ACHN (cell line): Measurements from ENCODE around the gene MAST3.
A peak's percentile ranks its signal among the peaks of the same experiment; 100 is the strongest.

ENCODE experiments used
- DNase-seq: peaks from one replicate; pipeline ENCODE4 v3.0.0-alpha.2; 2015
- in situ Hi-C: cut with HindIII; loops from 2 replicates; pipeline ENCODE4 v1.10.0; 2017; ENCODE audit warnings: low sequenced_read_pairs, low pct_ligation_motif_present, low pct_unique_long_range_greater_than_20kb

The MAST3 gene

DNA sequence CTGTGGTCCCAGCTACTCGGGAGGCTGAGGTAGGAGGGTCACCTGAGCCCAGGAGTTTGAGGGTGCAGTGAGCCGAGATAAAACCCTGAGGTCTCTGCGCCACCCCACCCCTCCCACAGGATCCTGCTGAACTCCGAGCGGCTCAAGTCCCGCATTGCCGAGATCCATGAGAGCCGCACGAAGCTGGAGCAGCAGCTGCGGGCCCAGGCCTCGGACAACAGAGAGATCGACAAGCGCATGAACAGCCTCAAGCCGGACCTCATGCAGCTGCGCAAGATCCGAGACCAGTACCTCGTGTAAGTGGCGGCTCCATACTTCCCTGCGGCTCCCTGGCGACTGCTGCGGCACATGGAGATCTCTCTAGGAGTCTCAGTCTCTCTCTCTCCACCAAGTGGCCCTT, 69.4 kb downstream of the MAST3 start:
- DNase-seq = no peak

DNA sequence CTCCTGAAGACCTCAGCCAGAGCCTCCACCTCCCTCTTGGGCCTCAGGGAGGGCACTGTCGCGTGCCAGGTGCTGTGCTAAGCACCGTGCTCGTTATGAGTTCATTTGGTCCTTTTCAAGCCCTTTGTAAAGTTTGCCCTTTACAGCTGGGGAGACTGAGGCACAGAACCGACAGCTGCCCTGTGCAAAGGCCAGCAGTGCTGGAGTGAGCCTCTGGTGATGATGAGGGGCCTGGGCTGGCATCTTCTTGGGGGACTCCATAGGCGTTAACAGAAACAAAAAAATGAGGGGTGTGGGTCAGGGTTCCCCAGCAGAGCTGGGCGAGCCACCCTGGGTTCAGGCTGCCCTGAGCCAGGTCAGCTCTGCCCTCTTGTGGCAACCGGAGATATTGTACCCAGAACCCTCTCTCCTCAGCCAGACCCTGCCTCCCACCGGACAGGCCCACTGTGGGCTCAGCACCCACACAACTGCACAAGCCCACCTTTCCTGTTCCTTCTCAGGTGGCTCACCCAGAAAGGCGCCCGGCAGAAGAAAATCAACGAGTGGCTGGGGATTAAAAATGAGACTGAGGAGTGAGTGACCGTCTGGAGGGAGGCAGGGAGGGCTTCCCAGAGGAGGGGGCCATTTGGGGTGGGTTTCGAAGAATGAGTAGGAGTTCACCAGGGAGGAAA, 70.5 kb downstream of the MAST3 start:
- peak; percentile 41 for DNase-seq
- in situ Hi-C loops = no loop called here

More for the DNA sequence above, 69.4 kb downstream of the MAST3 start:
- in situ Hi-C loops = no loop called here

DNA sequence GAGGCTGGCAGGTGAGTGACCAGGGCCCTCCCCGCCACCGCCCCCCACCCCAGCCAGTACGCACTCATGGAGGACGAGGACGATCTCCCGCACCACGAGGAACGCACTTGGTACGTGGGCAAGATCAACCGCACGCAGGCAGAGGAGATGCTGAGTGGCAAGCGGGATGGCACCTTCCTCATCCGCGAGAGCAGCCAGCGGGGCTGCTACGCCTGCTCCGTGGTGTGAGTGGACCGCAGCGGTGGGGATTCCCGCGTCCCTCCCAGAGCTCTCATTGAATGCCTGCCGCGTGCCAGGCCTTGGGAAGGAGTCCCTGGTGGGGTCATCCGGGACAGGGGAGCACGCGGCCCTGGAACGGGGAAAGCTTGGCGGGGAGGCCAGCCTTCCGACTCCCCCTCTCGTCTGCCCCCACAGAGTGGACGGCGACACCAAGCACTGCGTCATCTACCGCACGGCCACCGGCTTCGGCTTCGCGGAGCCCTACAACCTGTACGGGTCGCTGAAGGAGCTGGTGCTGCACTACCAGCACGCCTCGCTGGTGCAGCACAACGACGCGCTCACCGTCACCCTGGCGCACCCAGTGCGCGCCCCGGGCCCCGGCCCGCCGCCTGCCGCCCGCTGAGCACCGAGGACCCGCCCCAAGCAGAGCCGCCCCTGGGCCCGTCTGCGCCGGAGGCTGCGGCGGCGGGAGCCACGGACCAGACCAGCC, 71.2 kb downstream of the MAST3 start:
- no peak for DNase-seq
- in situ Hi-C loops = no loop called here

DNA sequence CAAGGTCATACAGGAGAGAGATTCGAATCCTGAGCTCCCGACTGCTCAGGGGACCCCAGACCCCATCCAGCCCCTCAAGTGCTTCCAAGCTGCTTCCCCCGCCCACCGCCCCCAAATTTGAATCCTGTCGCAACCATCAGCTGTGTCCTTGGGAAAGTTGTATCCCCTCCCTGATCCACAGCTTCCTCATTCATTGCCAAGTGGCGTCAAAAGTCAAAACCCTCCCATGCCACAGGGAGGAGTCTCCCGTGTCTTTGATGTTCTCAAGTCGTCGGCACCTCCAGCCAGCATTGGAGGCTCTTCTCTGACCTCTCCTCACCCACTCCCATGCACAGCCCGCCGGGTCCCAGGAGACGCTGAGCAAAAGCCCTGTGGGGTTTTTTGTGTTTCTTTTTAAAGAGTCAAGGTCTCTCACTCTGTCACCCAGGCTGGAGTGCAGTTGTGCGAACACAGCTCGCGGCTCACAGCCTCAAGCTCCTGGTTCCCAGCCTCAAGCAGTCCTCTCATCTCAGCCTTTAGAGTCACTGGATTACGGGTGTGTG, 73.2 kb downstream of the MAST3 start:
- no peak for DNase-seq
- in situ Hi-C loops = no loop called here

DNA sequence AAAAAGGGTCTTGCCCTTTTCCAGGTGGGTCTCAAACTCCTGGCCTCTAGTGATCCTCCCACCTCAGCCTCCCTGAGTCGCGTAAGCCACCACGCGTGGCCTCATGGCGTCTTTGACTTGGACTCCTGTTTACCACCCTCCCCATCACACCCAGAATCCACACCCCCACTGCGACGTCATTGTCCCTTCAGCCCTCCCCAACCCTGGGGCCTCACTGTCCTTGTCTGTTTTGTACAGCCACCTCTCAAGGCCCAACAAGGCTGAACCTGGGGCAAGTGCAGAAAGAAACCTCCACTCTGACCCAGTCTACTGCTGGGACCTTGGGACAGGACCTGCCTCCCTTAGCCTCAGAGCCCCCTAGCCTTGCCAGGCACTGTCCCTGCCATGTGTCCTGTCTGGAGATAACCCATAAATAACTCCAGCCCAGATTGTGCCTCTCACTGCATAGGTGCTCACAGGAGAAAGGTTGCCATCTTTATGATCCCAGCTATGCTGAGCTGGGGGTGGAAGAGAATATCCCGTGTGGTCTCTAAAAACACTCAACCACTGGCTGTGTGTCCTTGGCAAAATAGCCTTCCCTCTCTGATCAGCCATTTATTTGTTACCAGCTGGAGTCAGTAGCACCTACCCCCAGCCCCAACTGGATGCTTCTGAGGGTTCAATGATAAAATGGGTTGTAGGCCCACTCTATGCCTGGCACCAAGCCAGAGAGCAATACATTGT, 74.2 kb downstream of the MAST3 start:
- in situ Hi-C loops = no loop called here
- no peak for DNase-seq

DNA sequence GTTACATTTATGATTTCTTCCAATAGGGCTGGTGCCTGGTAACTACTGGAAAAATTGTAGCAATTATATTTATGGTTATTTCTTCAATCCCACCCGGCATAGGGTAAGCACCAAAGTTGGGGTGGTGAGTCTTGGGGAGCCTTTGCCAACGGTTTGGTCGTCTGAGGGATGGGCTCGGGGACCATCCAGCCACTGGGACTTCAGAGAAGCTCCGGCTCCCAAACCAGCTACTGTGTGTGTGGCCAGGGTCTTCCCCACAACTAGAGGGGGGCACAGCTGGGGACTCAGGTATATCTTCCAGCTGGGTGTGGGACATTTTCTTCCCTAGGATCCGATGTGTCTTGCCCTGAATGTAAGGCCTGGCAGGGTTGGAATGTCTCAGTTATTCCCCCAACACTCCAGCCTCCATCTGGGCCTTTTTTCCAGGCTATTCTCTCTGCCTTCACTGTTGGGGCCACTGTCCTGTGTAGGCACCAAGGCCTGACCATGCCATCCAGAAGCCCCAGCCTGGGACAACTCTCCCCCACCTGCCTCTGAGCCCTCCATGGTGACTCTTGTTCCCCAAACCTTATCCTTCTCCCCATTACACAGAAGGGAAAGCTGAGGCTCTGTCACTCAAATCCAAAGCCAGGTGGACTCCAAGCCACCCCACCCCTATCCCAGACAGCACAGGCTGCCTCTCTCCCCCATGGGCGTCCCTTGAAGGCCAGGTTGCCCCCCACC, 74.9 kb downstream of the MAST3 start:
- in situ Hi-C loops = no loop called here
- no peak for DNase-seq

DNA sequence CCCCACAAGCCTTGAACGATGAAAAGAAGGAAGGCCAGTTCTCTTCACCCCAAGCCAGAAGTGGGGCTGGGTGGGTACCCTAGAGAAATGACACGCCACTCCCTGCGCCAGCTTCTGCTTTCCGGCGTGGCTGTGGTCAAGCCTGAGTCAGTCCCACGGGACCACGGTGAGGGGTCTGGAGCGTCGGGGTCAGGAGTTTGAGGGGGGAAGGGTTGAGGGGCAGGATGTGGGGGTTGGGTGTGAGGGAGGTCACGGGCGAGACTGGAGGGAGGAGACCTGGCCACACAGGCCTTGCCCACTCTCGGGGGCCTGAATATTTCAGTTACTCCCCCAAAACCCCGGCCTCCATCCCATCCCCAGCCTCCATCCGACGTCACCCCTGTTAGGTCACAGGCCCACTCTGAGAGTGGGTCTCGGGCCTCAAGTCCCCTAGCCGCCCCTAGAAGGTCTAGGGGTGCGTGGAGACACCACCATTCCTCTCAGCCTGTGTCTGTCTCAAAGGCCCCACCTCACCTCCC, 75.5 kb downstream of the MAST3 start:
- DNase-seq = no peak
- in situ Hi-C loops = no loop called here

DNA sequence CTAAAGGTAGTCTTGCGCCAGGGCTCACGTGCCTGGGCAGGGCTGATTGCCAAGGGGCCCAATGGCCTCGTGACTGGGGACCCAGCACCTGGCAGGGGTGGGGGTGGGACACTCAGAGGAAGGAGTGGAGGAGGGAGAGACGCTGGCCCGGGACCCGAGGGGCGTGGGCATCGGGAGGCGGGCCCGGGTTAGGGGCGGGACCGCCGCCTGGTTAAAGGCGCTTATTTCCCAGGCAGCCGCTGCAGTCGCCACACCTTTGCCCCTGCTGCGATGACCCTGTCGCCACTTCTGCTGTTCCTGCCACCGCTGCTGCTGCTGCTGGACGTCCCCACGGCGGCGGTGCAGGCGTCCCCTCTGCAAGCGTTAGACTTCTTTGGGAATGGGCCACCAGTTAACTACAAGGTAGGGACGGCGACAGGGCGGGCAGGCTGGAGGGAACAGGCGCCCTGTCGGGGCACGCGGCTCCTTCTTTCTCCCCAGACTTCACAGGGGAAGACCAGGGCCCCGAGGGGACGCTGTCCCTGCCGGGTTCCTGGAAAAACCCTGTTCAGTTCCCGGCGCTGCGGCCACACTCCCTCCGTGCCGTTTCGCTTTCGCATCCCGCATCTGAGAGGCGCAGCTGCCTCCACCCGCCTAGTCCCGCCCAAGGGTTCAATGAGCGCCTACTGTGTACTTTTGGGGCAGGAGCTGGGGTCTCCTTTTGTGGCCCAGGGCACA, 76.2 kb downstream of the MAST3 start, which contains the start of gene IFI30:
Gene IFI30 (plus strand): TSS at position 242 of the 717 bp plus-strand sequence. CDS start 29 bp downstream, at position 271.
- peak; percentile 36 for DNase-seq
- in situ Hi-C loops = no loop called here

DNA sequence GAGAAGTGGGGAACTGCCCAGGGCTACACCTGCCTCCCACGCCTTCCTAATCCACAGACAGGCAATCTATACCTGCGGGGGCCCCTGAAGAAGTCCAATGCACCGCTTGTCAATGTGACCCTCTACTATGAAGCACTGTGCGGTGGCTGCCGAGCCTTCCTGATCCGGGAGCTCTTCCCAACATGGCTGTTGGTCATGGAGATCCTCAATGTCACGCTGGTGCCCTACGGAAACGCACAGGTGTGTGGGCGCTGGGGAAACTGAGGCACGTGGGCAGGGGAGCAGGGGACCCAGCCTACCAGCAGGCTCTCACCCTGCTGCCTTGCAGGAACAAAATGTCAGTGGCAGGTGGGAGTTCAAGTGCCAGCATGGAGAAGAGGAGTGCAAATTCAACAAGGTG, 77.4 kb downstream of the MAST3 start:
- no peak for DNase-seq
- in situ Hi-C loops = no loop called here

DNA sequence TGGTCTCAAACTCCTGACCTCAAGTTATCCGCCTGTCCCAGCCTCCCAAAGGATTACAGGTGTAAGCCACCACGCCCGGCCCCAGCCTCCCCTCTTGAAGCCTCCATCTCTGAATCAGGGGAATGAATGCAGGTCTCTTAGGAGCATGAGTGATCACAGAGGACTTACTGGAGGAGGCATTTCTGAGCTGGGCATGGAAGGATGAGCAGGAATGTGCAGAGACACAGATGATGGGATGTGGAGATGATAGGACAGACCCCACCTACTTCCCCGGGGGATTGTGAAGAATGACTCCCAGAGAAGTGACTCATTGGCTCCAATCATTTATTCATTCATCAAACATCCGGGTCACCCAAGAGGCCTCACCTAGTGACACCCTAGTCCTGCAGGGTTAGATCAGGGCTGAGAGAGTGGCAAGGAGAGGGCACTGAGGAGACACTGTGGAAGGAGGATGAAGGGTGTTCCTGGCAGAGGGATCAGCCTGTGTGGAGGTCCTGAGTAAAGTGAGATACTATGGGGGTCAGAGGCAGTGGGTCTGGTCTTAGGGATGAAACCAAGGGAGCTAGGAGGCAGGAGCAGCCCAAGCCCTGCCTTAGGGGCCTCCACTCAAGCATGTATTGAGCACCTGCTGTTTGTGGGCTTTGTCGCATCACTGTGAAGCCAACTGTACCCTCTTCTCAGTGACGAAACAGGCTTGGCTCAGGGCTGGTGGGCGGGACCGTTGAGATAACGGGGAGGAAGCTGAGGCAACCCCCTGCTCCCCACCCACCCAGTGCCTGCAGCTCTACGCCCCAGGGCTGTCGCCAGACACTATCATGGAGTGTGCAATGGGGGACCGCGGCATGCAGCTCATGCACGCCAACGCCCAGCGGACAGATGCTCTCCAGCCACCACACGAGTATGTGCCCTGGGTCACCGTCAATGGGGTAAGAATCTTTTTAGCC, 79.1 kb downstream of the MAST3 start:
- DNase-seq = no peak
- in situ Hi-C loops = no loop called here

DNA sequence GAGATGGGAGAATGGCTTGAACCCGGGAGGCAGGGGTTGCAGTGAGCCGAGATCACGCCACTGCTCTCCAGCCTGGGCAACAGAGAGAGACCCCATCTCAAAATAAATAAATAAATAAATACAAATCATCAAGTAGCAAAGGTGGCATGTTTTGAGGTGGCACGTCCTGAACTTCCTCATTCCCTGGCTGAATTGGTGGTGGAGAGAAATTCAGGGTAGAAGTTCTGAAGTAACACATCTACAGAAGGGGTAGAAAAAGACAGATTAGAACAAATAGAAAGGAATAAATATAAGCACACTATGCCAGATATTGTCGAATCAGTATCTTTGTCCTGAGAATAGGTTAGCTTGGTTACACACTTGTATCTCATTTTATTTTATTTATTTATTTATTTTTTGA, 82.4 kb downstream of the MAST3 start:
- in situ Hi-C loops = no loop called here
- DNase-seq = no peak

DNA sequence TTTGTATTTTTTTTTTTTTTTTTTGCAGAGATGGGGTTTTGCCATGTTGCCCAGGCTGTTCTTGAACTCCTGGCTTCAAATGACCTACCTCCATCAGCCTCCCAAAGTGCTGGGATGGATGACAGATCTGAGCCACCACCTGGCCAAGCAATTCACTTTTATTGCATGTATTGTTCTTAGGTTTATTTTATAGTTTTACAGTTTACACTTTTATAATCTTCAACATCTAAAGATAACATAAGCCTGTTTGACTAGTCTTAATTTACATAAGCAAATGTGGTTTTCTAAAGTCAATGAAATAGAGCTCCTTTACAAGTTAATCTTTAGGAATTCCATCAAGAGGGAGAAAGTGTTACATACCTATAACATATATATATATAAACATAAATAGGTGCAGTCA, 86.0 kb downstream of the MAST3 start:
- DNase-seq = no peak
- in situ Hi-C loops = no loop called here

DNA sequence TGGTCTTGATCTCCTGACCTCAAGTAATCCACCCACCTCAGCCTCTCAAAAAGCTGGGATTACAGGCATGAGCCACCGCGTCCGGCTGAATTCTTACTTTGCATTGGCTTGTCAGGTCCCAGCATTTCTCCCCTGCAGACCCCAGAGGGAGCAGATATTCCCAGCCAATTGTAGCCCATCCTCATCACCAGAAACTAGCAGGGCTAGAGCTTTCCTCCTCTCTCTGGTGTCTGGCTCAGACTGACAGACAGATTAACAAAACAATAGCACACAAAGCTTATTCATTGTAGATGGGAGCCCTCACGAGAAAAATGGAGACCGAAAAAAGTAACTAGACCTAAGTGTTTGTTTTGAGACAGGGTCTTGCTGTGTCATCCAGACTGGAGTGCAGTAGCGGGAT, 88.0 kb downstream of the MAST3 start:
- no peak for DNase-seq
- in situ Hi-C loops = no loop called here

DNA sequence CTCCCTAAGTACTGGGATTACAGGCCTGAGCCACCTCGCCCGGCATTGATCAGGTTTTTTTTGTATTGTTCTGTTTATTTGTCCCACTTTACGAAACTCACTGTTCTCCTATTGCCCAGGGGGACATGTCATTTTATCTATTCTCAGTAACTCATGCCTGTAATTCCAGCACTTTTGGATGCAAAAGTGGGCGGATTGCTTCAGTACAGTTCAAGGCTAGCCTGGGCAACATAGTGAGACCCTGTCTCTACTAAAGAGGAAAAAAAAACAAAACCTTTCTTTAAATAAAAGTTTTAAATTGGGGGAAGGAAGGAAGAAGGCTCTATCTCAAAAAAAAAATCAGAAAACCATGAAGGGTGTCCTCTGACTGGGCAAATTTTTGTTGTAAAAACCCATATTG, 92.7 kb downstream of the MAST3 start:
- no peak for DNase-seq
- in situ Hi-C loops = no loop called here

DNA sequence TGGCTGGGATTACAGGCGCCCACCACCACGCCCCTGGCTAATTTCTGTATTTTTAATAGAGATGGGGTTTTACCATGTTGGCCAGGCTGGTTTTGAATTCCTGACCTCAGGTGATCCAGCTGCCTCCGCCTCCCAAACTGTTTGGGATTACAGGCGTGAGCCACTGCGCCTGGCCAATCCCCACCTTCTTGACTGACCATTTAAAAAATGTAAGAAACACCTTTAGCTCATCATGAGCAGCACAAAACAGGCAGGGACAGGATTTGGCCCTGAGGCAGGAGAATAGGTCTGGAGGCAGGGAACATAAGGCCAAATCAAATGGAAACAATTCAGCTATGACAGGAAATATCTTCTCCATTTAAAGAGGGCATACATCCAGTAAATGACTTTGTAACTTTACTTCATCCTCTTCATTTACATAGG, 94.1 kb downstream of the MAST3 start:
- in situ Hi-C loops = no loop called here
- no peak for DNase-seq

DNA sequence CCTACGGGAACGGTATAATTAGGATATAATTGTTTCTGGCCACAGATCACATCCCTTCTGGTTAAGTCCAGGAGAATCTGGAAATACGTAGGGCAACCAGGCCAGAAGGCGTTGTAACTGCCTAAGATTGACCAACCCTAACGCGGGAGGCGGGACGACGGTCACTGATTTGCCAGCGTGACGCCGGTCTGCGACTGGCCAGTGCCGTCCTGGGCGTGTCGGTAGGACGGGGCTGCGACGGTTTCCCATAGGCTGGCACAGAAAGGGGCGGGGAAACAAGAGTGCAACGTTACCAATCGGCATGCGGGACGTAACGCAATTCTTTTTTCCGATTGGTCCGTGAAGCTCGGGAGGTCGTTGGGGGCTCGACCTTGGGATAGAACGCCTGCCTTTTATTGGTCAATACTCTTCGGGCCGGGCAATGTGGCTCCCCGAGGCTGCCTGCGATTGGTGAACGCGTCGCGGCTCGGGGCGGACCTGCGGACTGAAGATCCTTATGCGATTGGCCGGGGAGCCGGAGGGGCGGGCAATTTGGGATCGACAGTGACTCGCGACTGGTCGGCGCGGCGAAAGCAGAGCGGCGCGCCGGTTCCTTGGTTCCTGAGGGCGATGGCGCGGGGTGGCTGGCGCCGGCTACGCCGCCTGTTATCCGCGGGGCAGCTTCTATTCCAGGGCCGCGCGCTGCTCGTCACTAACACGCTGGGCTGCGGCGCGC, 95.3 kb downstream of the MAST3 start, which contains the start of gene MPV17L2:
Gene MPV17L2 (plus strand): TSS at position 546 of the 715 bp plus-strand sequence. CDS start 64 bp downstream, at position 610.
- in situ Hi-C loops = no loop called here
- peak; percentile 99 for DNase-seq
